COLO829 (cell line): Measurements from ENCODE around the gene SPATA19.

ENCODE experiments used
- DNase-seq: peaks from one replicate; pipeline ENCODE4 v3.0.0; 2012; ENCODE audit warnings: low spot score

The SPATA19 gene

DNA sequence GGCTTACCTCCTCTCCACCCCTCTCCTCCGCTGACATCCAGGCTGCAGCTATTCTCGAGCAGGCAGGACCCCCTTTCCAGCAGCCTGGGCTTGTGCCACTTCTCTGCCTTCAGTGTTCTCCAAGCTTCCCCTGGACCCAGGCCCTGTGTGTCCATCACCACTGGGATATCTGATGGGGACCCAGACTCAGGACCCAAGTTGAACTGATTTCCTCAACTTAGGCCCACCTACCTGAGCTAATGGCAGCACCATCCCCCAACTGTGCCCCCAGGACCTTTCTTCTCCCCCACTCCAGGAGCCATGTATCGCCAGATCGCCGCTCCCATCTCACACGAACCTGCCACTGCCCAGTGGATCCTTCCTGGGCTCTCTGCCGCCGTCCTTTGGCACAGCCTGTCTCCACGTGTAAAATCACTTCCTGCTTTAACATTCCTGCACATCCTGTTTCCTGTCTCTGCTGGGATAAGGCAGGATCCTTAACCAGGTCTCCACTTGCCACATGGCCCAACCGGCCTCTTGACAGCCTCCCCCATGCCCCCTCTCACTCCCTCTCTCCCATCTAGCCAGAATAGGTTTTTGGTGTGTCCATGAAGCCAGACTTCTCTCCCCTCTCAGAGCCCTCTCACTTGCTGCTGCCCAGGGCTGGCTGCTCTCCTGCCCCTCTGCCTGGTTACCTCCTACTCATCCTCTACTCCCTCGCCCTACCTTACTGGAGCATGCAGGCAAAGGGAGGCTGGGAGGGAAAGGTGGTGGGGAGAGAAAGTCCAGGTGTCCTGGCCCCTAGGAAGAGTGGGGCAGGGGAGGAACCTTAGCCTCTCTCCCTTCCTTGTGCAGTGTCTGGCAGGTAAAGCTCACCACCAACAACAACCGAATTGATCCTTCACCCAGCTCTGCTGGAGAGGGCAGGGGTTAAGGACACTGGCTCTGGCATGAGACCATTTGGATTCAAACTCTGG is 9.4 kb downstream of the SPATA19 start:
- no peak for DNase-seq

- DNase-seq, result peak; percentile 45
Observed at GRCh38 chr11:133834682-133835592, 10.4 kb downstream of the SPATA19 start.

- no peak for DNase-seq
Observed at GRCh38 chr11:133833898-133834681, 11.2 kb downstream of the SPATA19 start.

- DNase-seq, result no peak
Observed at GRCh38 chr11:133832991-133833897, 12.1 kb downstream of the SPATA19 start.

DNA sequence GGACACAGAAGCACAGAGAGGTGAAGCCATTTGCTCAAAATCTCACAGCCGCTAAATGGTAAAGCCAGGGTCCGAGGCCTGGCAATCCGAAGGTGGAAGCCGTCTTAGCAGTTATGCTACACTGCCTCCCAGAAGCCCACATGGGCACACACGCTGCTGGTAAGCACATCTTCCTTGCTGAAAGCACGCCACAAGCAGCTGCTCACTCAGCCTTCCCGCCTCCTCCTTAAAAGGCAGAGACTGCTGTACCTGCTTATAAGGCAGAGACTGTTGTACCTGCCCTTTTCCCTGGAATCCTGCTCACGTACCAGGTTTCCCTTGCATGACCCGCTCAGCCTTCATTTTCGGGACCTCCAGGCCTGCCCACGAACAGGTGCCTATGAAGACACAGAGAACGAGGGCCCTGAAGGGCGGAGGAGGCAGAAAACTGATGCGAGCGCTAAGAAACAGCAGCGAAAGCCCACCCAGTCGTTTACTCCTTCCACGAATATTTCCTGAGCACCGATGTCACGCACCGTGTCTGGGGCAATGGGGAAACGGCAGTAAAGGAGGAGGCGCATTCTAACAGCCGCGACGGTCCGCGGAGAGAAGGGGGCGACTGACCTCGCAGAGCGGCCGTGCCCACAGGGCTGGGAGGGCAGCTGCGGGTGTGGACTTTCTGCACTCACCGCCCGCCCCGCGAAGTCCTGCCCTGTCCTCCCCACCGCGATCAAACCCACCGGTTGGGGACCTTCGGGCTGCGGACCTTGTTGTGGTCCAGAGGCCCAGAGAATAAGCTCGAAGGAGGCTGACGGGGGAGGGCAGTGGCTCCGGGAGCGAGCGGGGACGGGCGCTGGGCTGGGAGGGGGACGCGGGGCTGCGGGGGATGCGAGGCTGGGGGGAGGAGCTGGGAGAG is 13.0 kb downstream of the SPATA19 start:
- no peak for DNase-seq

GRCh38 chr11:133830931-133831907 is 14.1 kb downstream of the SPATA19 start:
- DNase-seq, result no peak

GRCh38 chr11:133829566-133829965 is 15.7 kb downstream of the SPATA19 start:
- DNase-seq, result no peak

- DNase-seq, result no peak
Observed at GRCh38 chr11:133828871-133829270, 16.4 kb downstream of the SPATA19 start.

DNA sequence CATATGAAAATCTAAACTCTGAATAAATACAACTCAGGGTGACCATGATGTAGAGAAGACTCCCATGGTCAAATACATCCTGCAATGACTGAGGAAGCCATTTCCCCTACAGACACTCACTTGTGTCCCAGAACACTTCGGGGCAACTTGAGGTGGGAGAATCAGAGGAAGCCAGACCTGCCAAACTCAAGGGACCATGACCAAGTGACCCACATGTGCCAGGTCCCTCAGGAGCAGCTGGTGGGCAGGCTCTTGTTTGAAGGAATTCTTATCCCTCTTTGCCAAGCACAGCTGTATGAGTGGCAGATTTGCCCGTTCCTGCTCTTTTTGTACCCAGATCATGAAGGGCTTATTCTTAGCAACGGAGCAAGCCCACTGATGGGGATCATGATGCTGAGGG is 17.8 kb downstream of the SPATA19 start:
- DNase-seq, result no peak

DNA sequence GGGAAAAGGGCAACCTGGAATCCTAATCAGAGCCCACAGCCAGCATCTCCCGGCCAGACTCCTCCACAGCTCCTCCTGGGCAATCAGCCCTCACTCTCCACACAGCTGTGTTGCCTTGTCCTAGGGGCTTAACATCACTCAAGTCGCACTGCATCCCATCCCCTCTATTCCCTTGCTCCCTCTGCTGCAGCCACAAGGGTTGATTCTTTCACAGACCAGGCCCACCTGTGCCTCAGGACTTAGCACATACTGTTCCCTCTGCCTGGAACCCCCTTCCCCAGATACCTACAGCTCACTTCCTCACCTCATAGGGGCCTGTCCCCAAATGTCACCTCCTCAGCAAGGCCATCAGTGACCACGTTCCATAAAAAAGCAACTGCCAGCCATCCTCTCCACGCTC is 18.4 kb downstream of the SPATA19 start:
- DNase-seq, result no peak

GRCh38 chr11:133825666-133826065 is 19.6 kb downstream of the SPATA19 start:
- DNase-seq, result no peak

DNA sequence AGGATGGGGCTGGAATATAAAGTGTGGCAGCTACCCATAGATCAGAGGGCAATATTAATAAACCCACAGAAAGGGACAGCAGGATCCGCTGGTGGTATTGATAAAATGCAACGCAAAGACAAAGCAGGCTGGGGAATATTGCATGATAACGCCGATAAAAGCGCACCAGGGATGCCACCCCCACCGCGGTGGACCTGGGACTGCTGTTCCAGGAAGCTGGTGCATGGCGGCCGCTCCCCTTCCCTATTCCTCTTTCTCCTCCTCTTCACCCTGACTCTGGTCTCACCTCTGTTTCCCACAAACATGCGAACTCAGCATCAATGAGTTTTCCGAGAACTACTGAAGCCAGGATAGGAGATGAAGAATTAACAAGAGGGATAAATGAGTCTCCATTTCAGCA is 20.2 kb downstream of the SPATA19 start:
- no peak for DNase-seq

DNA sequence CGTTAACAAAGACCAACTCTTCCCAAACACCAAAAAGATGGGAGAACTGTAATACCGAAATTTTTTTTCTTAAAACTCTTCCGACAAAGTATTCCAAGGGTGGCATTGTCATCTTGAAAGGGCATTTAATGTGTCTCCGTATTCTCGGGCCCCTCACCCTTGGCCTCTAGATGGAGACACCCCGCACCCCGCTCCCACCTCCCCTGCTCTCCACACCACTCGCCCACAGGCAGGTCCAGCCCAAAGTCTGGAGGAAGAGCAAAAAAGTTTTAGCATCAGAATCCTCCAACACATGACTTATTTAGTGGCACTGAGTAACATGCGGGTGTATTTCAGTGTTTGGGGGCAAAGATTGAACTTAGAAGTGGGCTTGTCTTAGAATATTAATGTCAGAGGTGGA is 20.7 kb downstream of the SPATA19 start:
- no peak for DNase-seq

- no peak for DNase-seq
Observed at GRCh38 chr11:133823614-133824013, 21.7 kb downstream of the SPATA19 start.

DNA sequence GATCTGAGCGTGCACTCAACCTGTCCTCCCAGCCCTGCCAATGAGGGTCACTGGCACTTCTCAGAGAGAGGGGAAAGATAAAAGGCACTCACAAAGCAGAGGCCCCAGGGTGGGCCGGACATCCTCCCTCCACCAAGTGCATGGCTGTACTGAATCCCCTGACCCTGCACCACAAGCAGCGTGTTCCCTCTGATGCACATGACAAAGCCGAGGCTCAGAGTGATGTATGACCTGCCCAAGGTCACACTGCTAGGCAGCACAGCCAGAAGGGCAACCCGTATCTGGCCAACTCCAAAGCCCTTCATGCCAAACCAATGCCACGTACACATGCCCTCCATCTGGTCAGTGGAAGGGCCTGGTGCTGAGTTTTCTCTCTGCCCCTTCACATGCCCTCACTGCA is 22.1 kb downstream of the SPATA19 start:
- DNase-seq, result no peak

- peak; percentile 77 for DNase-seq
Observed at GRCh38 chr11:133821776-133822175, 23.5 kb downstream of the SPATA19 start.

DNA sequence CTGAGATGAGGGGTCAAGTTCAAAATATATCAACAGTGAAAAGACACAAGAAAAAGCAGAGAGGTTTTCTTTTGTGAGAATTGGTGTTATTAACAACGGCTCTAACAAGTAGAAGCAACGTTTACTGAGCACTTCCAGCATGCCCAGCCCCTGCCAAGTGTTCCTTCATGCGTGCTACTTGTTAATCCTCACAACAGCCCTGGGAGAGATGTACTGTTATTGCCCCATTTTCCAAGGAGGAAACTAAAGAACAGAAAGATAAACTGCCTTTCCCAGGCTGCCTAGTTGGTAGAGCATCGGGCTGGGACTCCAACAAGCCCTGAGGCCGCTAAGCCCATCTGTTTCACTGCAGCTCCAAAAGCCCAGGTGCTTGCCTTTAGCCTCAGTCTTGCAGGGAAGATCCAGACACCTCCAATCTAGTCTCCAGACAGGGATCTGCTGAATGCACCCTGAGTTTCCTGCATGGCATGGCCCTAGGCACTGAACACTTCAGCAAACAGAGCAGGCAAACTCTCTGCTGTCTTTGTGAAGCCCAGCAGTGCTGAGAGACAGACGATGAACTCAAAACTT is 25.5 kb downstream of the SPATA19 start:
- no peak for DNase-seq

- no peak for DNase-seq
Observed at GRCh38 chr11:133819114-133819513, 26.2 kb downstream of the SPATA19 start.
